ENCODE measurements around the gene SEMA3C.

SEMA3C gene

GRCh38 chr7:80907612-80908011 lies 11.2 kb downstream of the SEMA3C start:
- no peak overlapping the region for H3K27ac ChIP-seq (ENCODE audit: low read length)
- no peak for ATAC-seq (ENCODE audit: insufficient read depth, low read depth)
- H3K9me3 ChIP-seq (ENCODE audit: insufficient read depth, low read length, severe bottlenecking), result no peaks in the 10 kb centered on the region
- no peak for TF ChIP-seq EZH2 (IDR thresholded peaks at IDR 0.05; ENCODE audit: borderline replicate concordance, low read depth, low read length, severe bottlenecking)
- TF ChIP-seq CTCF (IDR thresholded peaks at IDR 0.05; ENCODE audit: borderline replicate concordance, extremely low read depth, low read length, poor library complexity, severe bottlenecking), result no peak
- H3K4me3 ChIP-seq (ENCODE audit: low read depth in 1 of 2, low read length in 2 of 2), result no peak overlapping the region
- no peak overlapping the region for H2AFZ ChIP-seq (ENCODE audit: low read depth, low read length)
- no peaks in the 10 kb centered on the region for H3K27me3 ChIP-seq (ENCODE audit: insufficient read depth, low read length, poor library complexity)
- no peaks in the 10 kb centered on the region for H4K20me1 ChIP-seq (ENCODE audit: insufficient read depth, low read length)
- no peaks in the 10 kb centered on the region for H3K4me1 ChIP-seq (ENCODE audit: insufficient read depth, low read length)
- no peaks in the 10 kb centered on the region for H3K36me3 ChIP-seq (ENCODE audit: insufficient read depth, low read length)
- H3K4me2 ChIP-seq (ENCODE audit: insufficient read depth, low read length), result no peak overlapping the region
- no peak overlapping the region for H3K9ac ChIP-seq (ENCODE audit: low read depth, low read length)
- H3K79me2 ChIP-seq (ENCODE audit: insufficient read depth, low read length), result no peaks in the 10 kb centered on the region
- no peak for DNase-seq

- H3K79me2 ChIP-seq (ENCODE audit: insufficient read depth, low read length), result no peaks in the 10 kb centered on the region
- ATAC-seq (ENCODE audit: insufficient read depth, low read depth), result no peak
- no peak overlapping the region for H2AFZ ChIP-seq (ENCODE audit: low read depth, low read length)
- H3K9me3 ChIP-seq (ENCODE audit: insufficient read depth, low read length, severe bottlenecking), result no peaks in the 10 kb centered on the region
- H3K36me3 ChIP-seq (ENCODE audit: insufficient read depth, low read length), result no peaks in the 10 kb centered on the region
- H4K20me1 ChIP-seq (ENCODE audit: insufficient read depth, low read length), result no peaks in the 10 kb centered on the region
- no peak for DNase-seq
- H3K27me3 ChIP-seq (ENCODE audit: insufficient read depth, low read length, poor library complexity), result no peaks in the 10 kb centered on the region
- no peak overlapping the region for H3K4me2 ChIP-seq (ENCODE audit: insufficient read depth, low read length)
- H3K4me3 ChIP-seq (ENCODE audit: low read depth in 1 of 2, low read length in 2 of 2), result no peak overlapping the region
- TF ChIP-seq CTCF (IDR thresholded peaks at IDR 0.05; ENCODE audit: borderline replicate concordance, extremely low read depth, low read length, poor library complexity, severe bottlenecking), result no peak
- no peak for TF ChIP-seq EZH2 (IDR thresholded peaks at IDR 0.05; ENCODE audit: borderline replicate concordance, low read depth, low read length, severe bottlenecking)
- no peaks in the 10 kb centered on the region for H3K4me1 ChIP-seq (ENCODE audit: insufficient read depth, low read length)
- H3K27ac ChIP-seq (ENCODE audit: low read length), result no peak overlapping the region
- H3K9ac ChIP-seq (ENCODE audit: low read depth, low read length), result no peak overlapping the region
These were observed 11.7 kb downstream of the SEMA3C start for GRCh38 chr7:80907141-80907601.

- H3K9ac ChIP-seq (ENCODE audit: low read depth, low read length), result no peak overlapping the region
- H2AFZ ChIP-seq (ENCODE audit: low read depth, low read length), result no peak overlapping the region
- H3K27ac ChIP-seq (ENCODE audit: low read length), result no peak overlapping the region
- H3K79me2 ChIP-seq (ENCODE audit: insufficient read depth, low read length), result no peaks in the 10 kb centered on the region
- H3K4me1 ChIP-seq (ENCODE audit: insufficient read depth, low read length), result no peaks in the 10 kb centered on the region
- no peaks in the 10 kb centered on the region for H3K27me3 ChIP-seq (ENCODE audit: insufficient read depth, low read length, poor library complexity)
- no peaks in the 10 kb centered on the region for H3K9me3 ChIP-seq (ENCODE audit: insufficient read depth, low read length, severe bottlenecking)
- ATAC-seq (ENCODE audit: insufficient read depth, low read depth) (no peak), DNase-seq (no peak)
- no peak for TF ChIP-seq CTCF (IDR thresholded peaks at IDR 0.05; ENCODE audit: borderline replicate concordance, extremely low read depth, low read length, poor library complexity, severe bottlenecking)
- TF ChIP-seq EZH2 (IDR thresholded peaks at IDR 0.05; ENCODE audit: borderline replicate concordance, low read depth, low read length, severe bottlenecking), result no peak
- no peak overlapping the region for H3K4me2 ChIP-seq (ENCODE audit: insufficient read depth, low read length)
- H3K4me3 ChIP-seq (ENCODE audit: low read depth in 1 of 2, low read length in 2 of 2), result no peak overlapping the region
- no peaks in the 10 kb centered on the region for H4K20me1 ChIP-seq (ENCODE audit: insufficient read depth, low read length)
- no peaks in the 10 kb centered on the region for H3K36me3 ChIP-seq (ENCODE audit: insufficient read depth, low read length)
These were observed 13.5 kb downstream of the SEMA3C start for GRCh38 chr7:80905334-80905733.
